ENCODE data around the gene ARFGEF3.
"Not testable (repeated sequence)": the region's sequence is repeated elsewhere in the genome, so short reads cannot be mapped to it uniquely, and the experiment has no call there.

The ARFGEF3 gene

DNA sequence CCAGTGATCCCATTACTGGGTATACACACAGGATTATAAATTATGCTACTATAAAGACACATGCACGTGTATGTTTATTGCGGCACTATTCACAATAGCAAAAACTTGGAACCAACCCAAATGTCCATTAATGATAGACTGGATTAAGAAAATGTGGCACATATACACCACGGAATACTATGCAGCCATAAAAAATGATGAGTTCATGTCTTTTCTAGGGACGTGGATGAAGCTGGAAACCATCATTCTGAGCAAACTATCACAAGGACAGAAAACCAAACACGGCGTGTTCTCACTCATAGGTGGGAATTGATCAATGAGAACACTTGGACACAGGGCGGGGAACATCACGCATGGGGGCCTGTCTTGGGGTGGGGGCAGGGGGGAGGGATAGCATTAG lies 206.9 kb downstream of the ARFGEF3 start:
- DNase-seq (ENCODE audit: low read depth): not testable (repeated sequence)

DNA sequence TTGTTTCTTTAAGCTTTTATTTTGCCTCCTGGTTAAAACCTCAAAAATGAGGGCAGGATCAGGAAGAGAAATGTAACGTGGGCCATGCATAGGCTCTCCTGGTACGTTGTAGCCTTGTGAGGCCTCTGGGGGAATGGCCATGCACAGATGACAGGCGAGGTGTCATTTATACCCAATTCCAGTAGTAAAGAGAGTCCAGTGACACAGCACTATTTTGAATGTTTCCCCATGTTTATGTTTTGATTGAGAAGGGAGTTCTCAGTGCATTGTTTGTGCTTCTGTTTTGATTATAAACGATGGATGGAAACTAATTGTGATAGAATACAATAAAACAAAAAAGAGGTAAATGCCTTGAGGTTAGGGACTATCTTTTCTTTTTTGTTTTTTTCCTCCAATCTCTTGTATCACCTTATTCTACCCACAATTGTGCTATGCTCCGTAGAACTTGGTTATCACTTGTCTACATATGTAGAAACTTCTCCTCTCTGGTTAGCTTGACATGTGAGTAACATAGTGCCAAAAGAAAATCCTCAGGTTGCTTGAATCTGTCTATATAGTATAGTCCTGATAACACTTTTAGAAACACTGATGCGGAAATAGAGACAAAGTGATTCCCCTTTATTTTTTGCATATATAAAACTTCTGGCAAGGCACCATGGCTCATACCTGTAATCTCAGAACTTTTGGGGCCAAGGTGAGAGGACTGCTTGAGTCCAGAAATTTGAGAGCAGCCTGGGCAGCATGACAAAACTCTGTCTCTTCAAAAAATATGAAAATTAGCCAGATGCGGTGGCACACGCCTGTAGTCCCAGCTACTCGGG lies 209.1 kb downstream of the ARFGEF3 start:
- DNase-seq (ENCODE audit: low read depth): no peak

DNA sequence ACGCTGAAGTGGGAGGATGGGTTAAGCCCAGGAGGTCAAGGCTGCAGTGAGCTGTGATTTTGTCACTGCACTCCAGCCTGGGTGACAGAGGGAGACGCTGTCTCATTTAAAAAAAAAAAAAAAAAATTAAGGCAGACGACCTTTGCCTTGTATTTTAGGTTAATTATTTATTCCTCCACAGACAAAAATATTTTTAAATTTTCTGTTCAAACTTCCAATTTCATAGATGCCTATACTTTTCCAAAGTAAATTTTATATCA lies 209.6 kb downstream of the ARFGEF3 start:
- no peak for DNase-seq (ENCODE audit: low read depth)

DNA sequence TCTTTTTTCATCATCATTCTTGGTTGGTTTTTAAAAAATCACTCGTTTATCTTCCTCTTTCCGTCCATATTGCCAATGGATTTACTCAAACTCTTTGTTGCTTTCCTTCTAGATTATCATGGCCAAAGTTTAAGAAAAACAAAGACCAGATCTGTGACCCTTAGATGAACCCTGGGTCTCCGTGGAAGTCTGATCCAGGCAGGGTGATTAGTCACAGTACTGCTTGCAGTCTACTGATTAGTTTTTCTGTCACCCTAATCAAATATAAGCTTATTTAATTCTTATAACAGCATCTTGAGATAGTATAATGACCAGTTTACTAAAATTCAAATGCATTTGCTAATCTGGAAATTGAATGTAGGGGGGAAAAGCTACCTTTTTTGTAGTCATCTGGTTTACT lies 210.0 kb downstream of the ARFGEF3 start:
- no peak for DNase-seq (ENCODE audit: low read depth)

DNA sequence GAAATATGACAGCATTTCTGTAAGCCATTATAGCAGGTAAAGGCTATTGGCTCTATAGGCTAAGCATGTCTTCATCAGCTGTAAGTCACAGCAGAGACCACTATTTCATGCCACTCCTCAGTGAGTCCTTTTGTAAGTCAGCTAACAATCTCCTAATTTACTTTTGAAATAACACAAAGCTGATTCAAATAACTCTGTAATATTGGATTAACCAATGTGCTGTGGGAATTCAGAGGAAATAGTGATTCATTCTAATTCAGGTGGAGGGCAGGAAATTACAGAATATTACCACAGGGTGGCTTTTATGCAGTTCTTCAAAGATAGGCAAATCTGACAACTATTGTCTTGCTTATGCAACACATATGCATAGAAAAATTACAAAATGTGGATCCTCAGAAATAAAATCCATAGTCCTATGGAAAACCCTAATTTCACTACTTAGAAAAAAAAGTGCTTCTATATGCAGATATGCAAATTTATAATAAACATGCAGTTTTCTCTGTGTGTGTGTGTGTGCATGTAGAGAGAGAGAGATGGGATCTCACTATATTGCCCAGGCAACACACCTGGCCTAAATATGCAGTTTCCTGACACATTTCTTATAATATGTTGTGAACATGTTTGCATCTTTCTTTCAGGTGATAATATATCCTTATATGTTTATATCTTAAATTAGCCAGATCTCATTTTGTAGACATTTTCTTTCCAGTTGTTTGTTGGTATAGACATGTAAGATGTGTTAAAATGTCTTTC lies 211.1 kb downstream of the ARFGEF3 start:
- DNase-seq (ENCODE audit: low read depth): no peak

DNA sequence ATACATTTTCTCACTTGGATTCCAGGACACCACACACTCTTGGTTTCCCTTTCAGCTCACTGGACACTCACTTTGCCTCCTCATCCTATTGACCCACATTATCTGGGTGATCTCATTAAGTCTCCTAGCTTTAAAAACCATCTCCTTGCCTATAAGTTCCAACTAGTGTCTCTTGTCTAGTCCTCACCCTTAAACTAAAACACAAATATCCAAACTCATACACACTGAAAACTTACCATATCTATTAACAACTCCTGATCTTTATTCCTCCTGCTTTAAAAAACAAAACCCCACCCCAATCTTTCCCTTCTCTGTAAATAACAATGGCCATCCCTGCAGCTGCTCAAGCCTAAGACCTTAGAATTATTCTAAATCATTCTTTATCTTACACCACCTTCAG lies 212.5 kb downstream of the ARFGEF3 start:
- no peak for DNase-seq (ENCODE audit: low read depth)

DNA sequence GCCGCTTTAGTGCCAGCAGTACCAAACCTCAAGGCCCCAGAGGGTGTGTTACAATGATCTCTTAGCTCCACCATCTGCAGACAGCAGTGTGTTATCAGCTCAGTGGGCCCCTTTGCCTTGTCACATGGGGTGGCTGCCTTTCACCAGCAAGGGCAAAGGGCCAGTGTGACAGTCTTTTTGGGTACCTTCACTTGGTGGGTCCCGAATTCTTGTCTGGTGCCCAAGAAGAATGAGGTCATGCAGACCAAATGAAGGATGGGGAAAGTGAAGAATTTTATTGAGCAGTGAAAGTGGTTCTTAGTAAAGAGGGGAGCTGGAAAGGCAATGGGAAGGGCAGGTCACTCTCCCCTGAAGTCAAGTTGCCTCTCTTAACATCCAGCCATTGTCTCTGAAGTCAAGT lies 213.1 kb downstream of the ARFGEF3 start:
- no peak for DNase-seq (ENCODE audit: low read depth)

DNA sequence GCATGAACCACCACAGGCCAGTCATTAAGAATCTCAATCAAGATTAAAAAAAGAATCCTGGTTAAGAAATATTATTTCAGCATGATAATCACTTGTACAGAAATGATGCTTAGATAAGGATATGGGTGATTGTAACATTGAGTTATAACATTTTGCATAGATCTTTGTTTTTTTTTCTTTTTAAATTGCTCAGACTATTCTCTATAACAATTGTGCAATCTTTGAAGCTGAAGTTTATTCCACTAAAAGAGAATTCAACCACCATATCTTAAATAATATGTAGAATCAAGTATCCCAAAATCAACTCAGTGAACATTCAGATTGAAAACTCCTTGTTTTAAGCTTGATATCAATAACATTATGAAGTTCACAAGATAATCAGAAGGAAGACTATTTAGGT lies 215.3 kb downstream of the ARFGEF3 start:
- no peak for DNase-seq (ENCODE audit: low read depth)

DNA sequence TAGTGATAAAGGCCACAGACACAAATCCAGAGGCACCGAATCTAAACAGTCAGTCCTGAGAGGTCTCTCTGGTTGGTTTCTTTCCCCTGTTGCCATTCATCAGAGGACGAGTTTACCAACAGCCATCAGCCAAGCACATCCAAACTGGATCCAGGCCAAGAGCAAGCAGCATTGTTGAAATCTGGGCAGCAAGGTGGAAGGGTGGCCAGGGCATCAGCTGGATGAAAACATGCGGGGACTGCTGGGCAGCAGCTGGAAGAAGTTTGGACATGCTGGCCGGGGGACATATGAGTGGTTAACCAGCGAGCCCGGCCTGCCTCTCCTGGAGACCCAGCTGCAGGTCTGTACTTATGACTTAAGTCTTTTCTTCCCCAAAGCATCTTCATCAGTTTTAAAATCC lies 216.1 kb downstream of the ARFGEF3 start, which contains the start of gene SMIM28:
TSS of gene SMIM28 (plus strand) at position 62 of the 400 bp plus-strand sequence. CDS start at position 230, 168 bp downstream.
- DNase-seq (ENCODE audit: low read depth): no peak

DNA sequence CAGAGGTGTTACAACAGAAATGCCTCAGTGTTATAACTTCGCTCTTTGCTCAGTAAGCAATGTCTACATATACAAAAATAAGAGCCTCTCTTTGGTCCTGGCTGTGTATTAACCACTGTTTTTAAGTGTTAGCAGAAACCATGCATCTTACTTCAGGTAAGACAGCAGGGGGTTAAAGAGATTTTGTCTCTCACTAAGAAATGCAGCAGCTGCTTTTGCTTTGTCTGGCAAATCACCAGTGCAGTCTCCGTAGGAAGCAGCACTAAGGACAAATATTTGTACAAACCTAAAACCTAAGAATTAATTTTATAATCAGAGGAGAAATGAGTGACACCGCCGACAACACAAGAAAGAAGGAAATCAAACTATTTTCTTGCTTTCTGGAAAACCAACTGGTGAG lies 216.7 kb downstream of the ARFGEF3 start:
- DNase-seq (ENCODE audit: low read depth): no peak

DNA sequence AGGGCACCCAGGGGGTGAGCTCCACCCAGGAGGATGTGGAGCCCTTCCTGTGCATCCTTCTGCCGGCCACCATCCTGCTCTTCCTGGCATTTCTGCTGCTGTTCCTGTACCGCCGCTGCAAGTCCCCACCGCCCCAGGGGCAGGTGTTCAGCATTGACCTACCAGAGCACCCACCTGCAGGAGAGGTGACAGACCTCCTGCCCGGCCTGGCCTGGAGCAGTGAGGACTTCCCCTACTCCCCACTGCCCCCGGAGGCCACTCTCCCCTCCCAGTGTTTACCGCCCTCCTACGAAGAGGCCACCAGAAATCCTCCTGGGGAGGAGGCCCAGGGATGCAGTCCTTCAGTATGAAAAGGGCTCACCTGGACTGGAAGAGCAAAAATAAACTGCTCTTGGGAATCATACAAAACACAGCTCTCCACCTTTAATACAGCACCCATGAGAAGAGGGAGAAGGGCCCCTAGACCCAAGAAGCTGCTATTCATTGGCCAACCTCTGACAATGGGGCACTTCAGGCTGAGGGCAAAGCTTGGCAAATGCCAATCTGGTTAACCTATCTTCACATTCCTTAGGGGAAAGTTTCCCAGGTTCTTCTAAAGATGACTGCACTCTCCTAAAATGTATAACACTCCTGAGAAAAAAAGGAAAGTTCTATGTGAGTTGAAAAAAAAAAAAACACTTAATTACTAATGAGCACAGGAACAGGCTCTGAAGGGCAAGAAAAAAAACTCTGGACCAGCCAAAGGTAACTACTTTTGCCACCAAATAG lies 220.9 kb downstream of the ARFGEF3 start:
- DNase-seq (ENCODE audit: low read depth): no peak

DNA sequence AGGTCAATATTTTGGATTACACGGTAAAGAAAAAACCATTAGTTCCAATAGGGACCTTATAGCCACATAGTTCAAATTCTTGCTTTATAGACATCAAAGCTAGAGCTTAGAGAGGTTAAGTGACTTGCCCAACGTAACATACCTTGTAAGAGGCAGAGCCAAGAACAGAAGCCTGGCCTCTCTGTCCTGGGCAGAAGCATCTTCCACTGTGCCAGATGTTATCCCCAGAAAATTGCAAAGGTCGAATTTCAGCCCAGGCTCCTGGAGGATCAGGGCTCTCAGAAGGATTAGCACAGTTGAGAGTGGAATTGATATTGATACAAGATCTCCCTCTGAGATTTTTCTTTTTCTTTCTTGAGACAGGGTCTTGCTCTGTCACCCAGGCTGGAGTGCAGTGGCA lies 222.0 kb downstream of the ARFGEF3 start:
- DNase-seq (ENCODE audit: low read depth): no peak

DNA sequence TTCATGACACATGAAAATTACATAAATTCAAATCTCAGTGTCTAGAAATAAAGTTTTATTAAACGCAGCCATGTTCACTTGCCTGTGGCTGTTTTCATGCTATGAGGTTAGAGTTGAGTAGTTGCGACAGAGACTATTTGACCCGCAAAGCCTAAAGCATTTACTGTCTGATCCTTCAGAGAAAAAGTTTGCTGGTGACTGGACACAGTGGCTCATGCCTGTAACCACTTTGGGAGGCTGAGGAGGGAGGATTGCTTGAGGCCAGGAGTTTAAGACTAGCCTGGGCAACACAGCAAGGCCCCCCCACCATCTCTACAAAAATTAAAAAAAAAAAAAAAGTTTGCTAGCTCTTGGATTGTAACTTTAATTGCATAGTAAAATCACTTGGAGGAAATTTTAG lies 225.2 kb downstream of the ARFGEF3 start:
- no peak for DNase-seq (ENCODE audit: low read depth)

DNA sequence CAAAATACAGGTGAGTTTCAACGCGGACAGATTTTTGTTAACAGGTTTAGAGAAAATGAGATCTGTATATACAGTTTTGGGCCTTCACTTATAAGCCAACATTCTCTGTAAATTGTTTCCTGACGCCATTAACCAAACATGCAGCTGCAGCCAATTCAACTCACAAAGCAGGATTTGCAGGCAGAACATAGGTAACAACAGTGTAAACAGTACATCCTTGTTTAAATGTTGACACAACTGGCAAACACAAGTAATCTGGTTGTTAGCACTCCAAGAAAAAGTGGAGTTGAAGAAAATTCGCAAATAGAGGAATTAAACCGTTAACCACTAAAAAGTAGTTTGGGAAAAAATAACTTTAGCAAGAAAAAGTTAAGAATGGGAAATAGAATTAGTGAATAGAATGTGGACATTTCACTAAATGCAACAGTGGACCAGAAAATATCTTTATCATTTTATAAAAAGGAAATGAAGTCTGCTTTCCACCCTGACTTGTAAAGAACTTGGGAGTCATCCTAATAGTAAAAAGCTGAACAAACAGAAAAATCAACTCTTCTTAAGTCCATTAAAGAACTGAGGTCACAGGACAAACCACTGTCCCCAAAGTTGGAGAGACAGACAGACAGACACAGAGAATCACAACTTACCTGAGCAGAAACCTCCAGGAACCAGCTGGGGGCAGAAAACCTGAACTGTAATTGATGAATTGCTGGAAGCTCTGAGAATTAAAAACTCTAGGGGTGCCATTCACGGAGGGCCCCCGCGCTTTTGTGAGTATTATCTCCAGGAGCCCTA lies 226.0 kb downstream of the ARFGEF3 start:
- no peak for DNase-seq (ENCODE audit: low read depth)

DNA sequence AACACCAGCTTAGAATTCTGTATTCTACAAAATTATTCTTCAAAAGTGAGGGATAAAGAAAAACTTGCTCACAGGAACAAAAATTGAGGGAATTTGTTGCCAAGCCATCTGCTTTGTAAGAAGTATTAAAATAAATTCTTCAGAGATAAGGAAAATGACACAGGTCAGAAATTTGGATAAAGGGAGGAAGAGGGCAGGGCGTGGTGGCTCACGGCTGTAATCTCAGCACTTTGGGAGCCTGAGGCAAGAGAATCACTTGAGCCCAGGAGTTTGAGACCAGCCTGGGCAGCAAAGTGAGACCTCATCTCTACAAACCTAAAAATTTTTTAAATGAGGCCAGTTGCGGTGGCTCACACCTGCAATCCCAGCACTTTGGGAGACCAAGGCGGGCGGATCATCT lies 227.8 kb downstream of the ARFGEF3 start:
- no peak for DNase-seq (ENCODE audit: low read depth)
